Activated CD4-positive, alpha-beta T cell treated with anti-CD3 and anti-CD28 coated beads for 24 hours (primary cell): ENCODE results near the gene NKX2-1.
A peak's percentile ranks its signal among the peaks of the same experiment; 100 is the strongest.
"Not testable (repeated sequence)": the region's sequence is repeated elsewhere in the genome, so short reads cannot be mapped to it uniquely, and the experiment has no call there.

Experiments
- DNase-seq, 2 donors: peaks; one replicate each; pipeline ENCODE4 v3.0.0-alpha.2; 2020; ENCODE audit warnings: low read depth in 2 of 2

The NKX2-1 gene

DNA sequence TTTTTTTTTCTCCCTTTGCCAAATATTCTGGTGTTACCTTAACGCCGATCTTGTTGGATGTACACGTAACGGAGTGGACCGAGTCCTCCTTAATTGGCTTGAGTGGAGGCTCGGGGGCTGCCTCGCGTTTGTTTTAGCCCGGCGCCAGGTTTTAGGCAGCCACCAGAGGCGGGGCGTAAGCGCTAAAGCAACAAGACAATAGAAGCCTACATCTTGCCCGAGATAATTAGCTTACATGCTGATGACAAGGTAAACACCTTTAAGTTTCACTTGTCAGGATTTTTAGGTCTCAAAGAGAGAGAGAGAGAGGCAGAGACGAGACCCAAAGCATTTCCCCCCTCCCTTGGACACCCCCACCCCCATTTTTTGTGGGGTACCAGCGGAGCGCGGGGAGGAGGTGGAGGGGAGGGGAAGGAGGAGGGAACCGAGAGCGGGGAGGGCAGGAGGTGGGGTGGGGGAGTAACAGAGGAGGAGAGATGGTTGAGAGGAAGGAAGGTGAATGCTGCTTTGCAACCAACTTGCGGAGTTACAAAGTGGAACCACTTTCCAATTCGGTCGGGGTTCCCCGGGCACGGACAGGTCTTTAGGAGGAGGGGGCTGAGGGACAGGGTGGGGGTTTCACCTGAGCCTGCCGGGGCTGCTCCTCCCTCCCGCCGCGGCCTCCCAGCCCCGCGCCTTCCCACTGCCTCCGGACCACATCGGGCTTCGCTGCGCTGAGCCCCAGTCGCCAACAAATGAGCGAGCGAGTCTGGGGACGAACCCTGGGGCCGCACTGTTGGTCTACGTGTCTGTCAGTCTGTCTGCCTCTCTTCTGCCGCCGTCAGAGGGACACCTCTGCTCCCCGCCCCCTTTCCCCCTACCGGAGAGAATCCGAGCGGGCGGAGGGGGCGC, at the start of gene NKX2-1:
Gene NKX2-1 (minus strand): TSS at position 802 of the 891 bp plus-strand sequence. CDS start 103 bp downstream, at position 699.
- DNase-seq = no peak

DNA sequence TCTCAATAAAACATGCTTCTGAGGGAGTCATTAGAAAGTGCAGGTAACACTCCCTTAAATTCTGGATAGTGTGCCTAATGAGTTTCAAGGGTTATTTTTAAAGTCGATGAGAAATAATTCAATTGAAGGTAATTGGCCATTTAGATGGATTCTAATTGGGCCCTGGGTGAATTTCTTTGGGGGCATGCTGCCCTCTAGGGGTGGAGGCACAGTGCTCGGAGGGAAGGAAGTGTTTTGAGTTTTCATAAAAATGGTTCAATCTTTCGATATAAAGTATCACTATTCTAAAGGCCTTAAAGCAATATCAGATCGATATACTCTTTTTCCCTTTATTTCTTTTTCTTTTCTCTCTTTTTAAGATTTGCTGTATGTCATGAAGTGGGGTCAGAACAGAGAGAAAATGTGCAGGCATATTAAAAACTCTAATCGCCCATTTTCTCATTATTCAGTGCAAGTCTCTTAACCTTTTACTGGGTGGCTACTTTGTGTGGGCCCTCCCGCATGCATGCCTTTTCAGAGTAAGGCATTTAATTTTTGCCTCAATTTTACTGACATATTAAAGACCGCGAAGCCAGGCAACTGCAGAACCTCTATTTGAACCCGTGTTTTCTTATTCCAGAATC, 36.9 kb upstream of the NKX2-1 start:
- peak; percentile 2 to 24 for DNase-seq

DNA sequence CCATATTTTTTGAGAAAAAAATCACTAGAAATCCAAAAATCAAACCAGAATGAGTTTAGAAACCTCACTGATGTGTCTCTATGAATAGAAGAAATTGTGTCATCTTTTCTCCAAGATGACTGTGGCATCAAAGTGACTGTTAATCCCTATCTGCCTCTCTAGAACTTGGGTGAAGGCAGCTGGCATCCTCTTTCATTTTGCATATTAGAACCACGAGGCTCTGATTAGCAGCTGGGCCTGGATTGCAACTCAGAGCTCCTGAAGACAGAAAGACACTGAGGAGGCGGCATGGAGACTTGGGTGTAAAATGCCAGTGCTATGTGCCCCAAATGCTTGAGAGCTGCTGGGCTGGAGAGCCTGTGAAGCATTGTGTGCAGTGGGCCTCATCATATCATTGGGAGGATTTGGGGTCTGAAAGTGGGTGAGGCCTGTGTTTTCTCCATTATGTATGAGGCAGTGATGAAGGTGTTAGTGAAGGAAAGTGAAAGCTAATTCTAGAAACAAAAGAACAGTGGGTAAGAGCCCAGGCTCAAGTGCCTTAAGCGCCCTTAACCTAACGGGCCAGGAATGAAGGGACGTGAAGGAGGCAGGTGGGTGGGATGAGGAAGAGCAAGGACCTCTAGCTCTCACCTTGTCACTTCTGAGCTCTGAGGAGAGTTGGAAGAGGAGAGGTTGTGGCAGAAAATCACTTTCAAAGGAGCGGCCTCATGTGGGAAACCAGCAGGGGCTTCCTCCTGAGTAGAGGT, 36.1 kb upstream of the NKX2-1 start:
- DNase-seq = no peak

DNA sequence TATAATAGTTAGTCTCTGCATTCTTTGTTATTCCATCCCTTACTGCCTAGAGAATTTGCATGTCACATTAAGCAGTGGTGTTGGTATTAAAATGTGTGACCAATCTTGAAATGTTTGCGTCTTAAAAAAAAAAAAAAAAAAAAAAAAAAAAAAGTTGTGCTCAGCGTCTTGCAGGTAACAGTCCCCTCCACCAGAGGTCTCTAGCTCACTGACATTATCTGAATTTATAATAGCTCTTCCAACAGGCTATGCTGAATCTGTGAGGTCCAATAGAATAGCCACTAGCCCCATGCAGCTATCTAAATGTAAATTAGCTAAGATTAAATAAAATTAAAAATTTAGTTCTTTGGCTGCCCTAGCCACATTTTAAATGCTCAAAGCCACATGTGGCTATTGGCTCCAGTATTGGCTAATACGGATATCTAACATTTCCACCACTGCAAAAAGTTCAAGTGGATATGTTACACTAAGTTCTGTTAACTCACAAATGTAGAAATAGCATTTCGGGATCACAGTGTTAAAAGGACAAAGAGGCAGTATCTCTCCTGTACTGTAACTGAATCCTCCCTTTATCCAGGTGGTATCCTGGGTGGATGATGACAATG, 33.7 kb upstream of the NKX2-1 start:
- DNase-seq = no peak

DNA sequence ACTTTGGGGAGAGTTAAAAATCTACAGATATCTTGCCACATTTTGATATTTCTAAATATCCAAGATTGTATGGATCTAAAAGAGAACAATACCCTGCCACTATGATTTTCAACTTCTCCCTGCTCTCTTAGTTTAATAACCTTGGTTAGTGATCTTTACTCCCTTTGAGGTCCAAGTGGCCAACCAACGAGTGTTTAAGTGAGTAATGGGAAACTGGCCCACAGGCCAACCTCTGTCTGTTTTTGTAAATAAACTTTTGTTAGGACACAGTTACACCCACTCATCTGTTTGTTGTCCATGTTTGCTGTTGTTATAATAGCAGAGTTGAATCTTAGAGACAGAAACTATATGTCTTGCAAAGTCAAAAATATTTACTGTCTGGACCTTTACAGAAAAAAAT, 30.9 kb upstream of the NKX2-1 start:
- no peak for DNase-seq

DNA sequence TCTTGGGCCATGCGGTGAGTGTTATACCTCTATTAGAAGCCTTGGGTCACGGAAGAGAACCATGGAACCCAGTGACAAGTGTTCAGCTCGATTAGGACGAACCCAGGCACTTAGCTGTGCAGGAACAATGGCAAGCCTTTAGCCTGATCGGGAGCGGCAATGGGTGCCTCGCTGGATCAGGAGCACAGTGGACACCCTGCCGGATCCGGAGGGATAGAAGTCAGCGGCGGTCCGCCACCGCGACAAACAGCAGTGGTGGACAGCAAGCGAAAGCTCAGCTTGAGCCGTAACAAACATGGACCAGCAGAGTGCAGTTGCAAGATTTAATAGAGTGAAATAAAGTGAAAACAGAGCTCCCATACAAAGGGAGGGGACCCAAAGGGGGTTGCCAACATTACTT, 24.2 kb upstream of the NKX2-1 start:
- not testable (repeated sequence) for DNase-seq

DNA sequence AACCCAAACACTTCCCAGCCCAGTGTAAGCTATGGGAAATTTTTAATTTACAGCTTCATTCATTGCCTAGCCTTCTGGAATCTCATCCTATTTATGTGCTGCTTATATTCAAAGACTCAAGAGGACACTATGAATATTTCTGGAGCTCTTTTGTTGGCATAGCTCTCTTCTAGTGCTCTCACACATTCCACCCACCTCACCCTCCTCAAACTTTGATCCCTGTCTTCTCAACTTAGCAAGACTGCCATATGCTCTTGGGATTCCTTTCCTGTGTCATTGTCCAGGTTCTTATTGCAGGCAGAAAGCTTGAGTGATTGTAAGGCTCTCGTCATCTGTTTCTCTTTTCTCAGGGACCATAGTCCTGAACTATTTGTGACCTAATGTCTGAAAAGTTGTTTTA, 18.0 kb upstream of the NKX2-1 start:
- DNase-seq = no peak

DNA sequence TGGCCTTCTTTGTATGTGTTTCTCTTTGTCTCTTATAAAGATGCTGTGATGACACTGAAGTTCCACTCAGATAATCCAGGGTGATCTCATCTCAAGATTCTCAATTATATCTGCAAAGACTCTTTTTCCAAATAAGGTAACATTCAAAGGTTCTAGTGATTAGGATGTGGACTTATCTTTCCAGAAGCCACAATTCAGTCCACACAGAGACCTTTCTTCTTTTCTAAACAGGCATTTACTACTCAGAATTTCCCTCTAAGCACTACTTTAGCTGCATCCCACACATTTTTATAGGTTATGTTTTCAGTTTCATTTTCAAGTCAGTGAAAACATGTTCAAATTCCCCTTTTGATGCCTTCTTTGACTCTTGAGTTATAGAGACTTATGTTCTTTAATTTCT, 9.0 kb upstream of the NKX2-1 start:
- no peak for DNase-seq

DNA sequence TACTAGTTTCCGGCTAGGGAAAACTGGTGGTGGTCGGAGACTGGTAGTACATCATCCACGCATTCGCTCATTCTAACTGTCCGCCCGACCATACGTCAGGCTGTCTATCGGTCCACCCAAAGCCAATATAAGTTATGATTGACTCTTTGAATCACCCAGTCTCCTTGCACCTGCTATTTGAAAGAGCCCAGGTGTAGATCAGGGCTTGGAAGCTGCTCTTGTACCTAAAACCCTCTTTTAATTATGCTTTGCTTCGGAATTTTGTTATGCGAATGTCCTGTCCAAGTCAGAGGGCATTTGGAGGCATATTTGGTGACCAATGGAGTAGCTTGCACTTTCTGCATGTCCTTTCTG, 5.7 kb upstream of the NKX2-1 start:
- no peak for DNase-seq

DNA sequence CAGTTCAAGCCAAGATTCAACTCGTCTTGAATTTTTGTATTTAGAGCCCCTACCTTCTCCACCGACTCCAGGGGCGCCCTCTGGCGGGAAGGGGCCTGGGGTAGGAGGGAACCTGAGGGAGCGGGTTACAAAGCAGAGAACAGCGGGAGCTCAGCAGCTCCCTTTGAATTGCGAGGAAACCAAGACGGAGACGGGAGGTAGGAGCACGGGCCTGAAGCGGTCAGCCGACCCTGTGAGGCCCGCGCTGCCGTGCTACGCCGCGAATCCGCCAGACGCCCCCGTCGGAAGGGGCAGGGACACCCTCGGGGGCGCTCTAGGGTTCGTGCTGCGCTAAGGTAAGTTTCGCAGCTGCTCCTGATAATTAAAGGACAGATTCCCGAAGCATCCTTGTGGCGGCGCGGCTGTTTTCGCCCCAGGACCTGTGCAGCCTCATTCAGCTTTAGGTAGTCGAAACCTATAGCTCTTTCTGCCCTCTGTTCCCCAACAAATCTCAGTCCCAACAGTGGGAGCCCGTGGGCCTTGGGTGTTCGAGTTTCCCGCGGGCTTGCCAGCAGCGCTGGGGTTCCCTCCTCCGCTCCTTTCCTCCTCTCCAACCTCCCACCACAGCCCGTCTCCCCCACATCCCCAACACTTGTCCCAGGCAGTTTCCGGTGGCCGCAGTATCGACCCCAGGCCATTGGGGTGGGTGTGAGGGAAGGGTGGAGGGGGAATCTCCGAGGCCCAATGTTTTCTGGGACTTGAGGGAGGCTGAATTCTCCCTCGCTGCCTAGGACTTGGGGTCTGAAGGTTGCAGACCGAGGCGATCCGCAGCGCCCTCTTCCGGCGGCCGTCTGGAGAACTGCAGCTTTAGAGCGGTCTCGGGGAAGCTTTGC, 5.1 kb upstream of the NKX2-1 start:
- DNase-seq = no peak

DNA sequence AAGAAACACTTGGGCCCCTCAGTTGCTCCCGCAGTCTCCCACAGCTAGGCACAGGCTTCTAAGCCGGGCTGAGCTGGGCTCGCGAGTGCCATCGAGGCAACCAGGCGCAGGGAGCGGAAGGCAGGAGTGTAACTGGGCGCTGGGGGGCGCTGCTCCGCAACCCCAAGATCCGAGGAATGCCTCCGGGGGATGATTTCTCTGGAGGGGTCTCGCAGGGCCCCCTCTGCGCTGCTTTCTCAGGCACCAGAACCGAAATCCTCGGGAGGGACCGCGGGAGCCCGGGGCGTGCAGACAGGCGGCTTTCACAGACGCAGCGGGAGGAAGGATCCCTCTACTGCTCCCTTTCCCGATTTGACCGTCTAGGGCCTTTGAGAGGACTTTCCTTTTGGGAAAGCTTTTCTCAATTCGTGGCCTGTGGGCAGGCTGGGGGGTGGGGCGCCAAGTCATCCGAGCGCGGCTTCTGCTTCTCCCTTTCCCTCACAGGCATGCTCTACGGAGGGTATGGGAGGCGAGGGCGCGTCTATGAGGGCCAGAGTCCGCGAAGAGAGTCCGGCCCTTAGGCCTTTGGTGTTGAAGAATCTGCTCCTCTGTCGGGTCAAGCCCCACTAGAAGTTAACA, 4.3 kb upstream of the NKX2-1 start:
- DNase-seq = no peak

DNA sequence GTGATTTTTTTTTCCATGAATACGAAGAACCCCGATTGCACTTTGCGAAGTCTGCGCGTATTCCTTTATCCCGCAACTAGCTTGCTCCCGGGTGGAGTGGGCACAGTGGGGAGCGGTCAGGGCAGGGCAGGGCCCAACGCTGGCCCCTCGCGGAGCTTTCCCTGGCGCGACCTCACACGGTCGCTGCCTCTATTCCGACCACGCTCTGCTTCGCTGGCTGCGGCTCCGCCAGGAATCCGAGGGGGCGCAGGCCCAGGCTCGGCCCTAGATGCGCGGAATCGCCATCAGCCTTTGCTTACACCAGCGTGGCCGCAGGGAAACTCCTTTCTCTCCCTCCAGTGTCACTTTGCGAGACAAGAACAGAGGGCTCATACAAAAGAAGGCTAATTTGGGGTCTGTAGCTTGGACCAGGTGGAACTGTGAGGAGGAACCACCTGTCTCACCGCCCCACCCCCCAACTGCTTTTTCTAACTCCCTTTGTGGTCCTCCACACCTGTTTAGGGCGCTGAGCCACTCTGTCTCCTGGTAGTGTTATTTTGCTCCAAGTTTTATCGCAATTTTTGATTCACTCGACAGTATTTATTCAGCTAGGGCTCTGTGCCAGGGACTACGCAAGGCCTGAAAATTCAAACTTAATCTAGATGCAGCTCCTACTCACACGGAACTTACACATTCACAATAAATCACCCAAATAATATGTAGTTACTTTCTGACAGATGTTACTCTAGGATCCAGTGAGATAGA, 3.1 kb upstream of the NKX2-1 start:
- DNase-seq = no peak

DNA sequence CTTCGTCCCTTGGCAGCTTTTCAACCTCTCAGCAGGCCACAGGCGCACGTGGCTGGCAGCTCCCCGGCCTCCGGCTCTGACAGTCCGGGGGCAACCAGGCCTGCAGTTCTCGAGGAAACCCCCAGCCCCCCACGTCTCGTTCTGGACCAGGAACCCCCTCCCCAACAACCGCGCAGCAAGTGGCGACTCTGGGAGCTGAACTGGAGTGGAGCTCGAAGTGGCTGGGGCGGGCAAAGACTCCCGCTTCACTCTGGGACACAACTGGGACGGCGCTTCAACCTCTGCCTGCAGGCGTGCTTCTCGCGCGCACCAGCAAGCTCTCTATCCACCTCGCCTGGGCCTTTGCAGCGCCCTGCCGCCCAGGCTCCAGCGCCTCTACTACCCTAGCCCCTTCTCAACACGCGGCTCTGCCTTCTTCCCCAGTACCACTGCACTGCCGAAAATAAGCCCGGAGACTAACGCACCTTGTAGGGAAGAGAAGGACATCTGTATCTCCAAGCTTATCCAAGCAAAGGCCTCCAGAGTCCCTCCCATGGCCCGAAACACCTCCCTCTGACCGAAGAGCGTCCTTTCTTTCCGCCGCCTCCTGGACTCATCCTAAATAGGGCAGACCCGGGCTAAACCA, 2.4 kb upstream of the NKX2-1 start:
- DNase-seq = no peak

DNA sequence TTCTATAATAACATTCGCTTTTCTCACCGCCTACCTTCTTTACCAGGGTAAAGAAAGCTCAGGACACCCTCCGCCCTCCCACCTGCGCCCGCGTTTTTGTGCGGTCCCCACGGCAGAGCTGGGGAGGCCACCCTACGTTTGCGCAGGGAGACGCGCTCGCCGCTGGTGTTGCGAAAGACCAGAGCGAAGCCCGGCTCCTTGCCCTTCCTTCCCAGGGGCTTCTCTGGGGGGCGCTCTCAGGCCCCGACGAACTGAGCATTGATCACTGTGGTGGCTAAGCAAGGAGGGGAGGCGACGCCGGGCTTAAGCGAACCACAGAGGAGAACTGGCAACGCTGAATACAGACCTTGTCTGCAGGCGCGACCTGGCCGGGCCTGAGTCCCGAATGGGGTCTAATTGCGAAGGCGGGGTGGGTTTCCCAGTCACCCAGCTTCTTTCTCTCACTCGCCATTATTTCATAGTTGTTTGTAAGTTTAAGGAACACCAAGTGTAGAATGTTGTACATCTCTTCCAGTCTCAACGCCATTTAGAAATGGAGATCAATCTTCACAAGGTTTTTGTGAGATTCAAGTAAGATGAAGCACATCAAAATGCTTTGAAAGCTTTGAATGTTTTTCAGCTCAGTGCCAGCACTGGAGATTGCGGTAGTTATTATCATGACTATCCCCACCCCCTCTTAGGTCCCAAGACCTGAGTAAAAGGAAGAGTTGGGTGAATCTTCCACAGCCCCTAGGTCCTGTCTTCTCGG, 1.7 kb upstream of the NKX2-1 start:
- DNase-seq = no peak

DNA sequence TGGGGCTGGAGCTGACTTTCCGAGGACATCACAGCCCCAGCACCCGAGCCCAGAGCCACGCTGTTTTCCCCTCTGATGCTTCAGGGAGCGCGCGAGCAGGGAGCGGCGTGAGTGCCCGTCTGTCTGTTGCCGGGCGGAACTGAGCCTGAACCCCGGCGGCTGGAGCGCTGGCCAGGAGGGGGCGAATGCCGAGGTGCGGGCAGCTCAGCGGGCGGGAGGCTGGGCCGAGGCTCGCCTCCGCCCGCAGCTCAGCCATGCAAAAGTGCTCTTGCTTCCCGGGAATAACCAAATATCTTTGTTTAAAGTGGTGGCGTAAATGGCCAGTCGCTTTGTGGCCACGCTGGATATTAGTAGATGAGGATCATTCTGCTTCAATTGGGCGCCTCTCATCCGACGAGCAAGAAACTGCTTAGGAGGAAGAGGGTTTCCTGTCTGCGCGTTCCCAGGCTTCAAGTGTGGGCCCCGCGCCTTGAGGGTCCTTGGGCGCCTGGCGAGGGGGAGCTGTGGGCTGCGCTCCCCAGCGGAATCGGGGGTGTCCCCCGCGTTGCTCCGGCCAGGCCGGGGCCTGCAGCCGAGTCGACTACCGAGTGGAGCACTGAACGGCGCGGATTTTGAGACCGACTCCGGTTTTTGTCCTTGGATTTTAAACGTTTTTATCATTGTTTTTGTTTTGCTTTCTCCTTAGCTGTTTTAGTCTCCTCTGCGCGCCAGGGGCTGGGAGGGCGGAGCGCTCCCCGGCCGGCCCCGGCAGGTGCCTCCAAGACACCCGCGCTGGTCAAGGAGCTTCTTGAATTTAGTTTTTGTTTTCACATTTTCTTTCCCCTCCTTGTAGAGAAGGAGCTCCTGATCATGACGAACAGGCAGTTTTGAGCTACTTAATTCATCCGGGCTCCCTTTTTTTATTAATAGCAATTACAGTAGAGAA, 831 bp upstream of the NKX2-1 start:
- DNase-seq = no peak

DNA sequence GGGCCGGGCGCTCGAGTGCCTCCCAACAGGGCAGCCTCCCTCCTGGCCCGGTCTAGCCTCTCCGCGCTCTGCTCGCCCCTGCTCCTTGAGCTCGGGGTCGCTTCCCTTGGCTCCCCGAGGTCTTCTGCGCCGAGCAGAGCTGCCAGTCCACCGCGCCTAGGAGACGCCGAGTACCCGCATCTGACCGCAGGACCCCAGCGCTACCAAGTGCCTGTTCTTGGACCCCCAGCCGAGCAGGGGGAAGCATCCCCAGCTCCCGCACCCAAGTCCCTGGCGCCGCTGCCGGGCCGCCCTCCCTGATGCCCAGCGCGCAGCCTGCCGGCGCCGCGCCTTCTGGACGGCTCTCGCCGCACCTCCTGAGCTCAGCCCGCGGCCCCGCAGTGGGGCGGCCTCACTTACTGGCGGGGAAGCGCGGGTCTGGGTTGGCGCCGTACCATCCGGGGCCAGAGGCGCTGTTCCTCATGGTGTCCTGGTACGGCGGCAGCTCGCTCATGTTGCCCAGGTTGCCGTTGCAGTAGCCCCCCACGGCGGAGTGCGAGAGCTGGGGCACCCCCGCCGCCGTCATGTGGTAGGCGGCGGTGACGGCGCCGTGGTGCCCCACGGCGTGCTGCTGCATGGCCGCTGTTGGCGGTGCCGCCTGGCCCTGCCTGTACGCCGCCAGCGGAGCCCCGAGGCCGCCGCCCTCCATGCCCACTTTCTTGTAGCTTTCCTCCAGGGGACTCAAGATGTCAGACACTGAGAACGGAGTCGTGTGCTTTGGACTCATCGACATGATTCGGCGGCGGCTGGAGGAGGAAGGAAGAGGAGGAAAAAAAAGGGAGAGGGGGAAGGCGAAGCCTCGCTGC, 1.2 kb downstream of the NKX2-1 start:
- no peak for DNase-seq

DNA sequence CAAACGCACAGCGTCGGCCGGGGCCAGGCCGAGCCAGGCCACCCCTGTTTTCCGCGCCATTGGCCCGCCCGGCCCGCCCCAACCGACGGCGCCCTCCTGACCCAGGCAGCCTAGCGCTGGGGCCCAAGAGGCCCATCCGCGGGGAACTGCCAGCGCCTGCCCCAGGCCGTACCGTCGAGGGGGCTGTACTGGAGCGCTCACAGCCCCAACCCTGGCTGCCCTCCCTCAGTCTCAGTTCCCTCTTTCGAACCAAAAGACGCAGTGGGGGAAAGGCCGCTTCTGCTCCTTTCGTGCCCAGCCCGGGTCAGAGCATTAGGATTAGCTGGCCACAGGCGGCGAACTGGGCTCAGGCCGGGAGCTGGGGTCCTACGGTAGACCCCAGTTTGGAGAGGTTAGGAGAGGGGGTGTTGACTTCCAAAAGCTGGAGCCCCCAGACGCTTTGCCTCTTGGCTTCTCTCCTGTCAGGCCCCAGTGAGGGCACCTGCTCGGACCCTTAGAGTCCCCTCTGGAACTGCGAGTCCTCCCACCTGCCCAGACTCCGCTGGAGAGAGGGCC, 1.9 kb downstream of the NKX2-1 start:
- DNase-seq = no peak
